ENCODE measurements around the gene EGR1. TPM values are rescaled to one million over a fixed set of nuclear protein-coding genes. Genes with fewer than 3 reads are reported as not detected.
"Not testable (repeated sequence)": the region's sequence is repeated elsewhere in the genome, so short reads cannot be mapped to it uniquely, and the experiment has no call there.

Gene EGR1
- total RNA-seq, 2 experiments from 2014 or later, result 5.7 to 6.2 TPM

GRCh38 chr5:138471052-138471361, 5.7 kb downstream of the EGR1 start:
- H3K4me1 Mint-ChIP-seq (ENCODE audit: low read depth), result peaks cover 26% of the 10 kb centered on the region
- no peaks in the 10 kb centered on the region for H3K27me3 ChIP-seq (ENCODE audit: control insufficient read depth in 1 of 2, insufficient read depth in 2 of 2, low read length in 2 of 2)
- CTCF ChIA-PET, result no interaction called here
- H3K9me3 ChIP-seq (ENCODE audit: control insufficient read depth in 1 of 2, insufficient read depth in 1 of 2, low read length in 2 of 2), result no peaks in the 10 kb centered on the region
- no peak for ATAC-seq (ENCODE audit: poor library complexity)
- H3K36me3 Mint-ChIP-seq (ENCODE audit: low read depth), result peaks cover 12% of the 10 kb centered on the region
- no peaks in the 10 kb centered on the region for H3K9me3 Mint-ChIP-seq
- no peaks in the 10 kb centered on the region for H3K27me3 Mint-ChIP-seq
- no peak overlapping the region for H3K4me3 ChIP-seq (ENCODE audit: low read length)
- peaks cover 9% of the 10 kb centered on the region for H3K36me3 ChIP-seq (ENCODE audit: insufficient read depth, low read length)
- no peak overlapping the region for H3K27ac Mint-ChIP-seq
- peaks cover 22% of the 10 kb centered on the region for H3K4me1 ChIP-seq (ENCODE audit: insufficient read depth, low read length)
- DNase-seq, result no peak
- TF ChIP-seq, protein P1, sequence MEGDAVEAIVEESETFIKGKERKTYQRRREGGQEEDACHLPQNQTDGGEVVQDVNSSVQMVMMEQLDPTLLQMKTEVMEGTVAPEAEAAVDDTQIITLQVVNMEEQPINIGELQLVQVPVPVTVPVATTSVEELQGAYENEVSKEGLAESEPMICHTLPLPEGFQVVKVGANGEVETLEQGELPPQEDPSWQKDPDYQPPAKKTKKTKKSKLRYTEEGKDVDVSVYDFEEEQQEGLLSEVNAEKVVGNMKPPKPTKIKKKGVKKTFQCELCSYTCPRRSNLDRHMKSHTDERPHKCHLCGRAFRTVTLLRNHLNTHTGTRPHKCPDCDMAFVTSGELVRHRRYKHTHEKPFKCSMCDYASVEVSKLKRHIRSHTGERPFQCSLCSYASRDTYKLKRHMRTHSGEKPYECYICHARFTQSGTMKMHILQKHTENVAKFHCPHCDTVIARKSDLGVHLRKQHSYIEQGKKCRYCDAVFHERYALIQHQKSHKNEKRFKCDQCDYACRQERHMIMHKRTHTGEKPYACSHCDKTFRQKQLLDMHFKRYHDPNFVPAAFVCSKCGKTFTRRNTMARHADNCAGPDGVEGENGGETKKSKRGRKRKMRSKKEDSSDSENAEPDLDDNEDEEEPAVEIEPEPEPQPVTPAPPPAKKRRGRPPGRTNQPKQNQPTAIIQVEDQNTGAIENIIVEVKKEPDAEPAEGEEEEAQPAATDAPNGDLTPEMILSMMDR (IDR thresholded peaks at IDR 0.05), result no peak
- H3K4me3 Mint-ChIP-seq, result no peak overlapping the region
- intact Hi-C loops (cut with DNase I, micrococcal nuclease), result no loop called here
- no peak overlapping the region for H3K27ac ChIP-seq (ENCODE audit: low read depth in 1 of 2, low read length in 2 of 2)
- POLR2A ChIA-PET, result no interaction called here

DNA sequence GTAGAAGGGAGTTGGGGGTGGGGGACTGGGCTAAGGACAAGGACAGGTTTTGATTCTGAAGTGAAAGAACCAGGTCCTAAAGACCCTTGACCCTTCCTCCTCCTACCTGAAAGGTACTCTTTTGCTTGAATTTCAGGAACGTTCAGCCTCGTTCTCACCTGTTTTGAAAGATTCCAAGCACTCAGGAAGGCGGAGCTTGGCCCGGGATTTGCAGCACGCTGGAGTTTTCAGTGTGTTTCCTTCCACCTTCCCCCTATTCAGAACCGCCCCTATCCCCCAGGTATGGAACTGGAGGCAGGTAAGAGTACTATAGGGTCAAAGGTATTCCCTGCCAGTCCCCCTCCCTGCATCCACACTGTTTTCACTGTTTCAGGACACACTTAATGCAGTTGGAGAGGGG, 7.1 kb downstream of the EGR1 start:
- intact Hi-C loops (cut with DNase I, micrococcal nuclease), result no loop called here
- ChIA-PET CTCF (no interaction called here), POLR2A (no interaction called here)
- TF ChIP-seq, protein P1 (IDR thresholded peaks at IDR 0.05), result no peak
- no peaks in the 10 kb centered on the region for H3K9me3 ChIP-seq (ENCODE audit: control insufficient read depth in 1 of 2, insufficient read depth in 1 of 2, low read length in 2 of 2)
- H3K27ac ChIP-seq (ENCODE audit: low read depth in 1 of 2, low read length in 2 of 2), result no peak overlapping the region
- H3K4me1 ChIP-seq (ENCODE audit: insufficient read depth, low read length), result peaks cover 9% of the 10 kb centered on the region
- ATAC-seq (ENCODE audit: poor library complexity) (no peak), DNase-seq (no peak)
- H3K27ac Mint-ChIP-seq, result no peak overlapping the region
- H3K4me3 ChIP-seq (ENCODE audit: low read length), result no peak overlapping the region
- no peaks in the 10 kb centered on the region for H3K9me3 Mint-ChIP-seq
- H3K36me3 Mint-ChIP-seq (ENCODE audit: low read depth), result peaks cover 10% of the 10 kb centered on the region
- no peaks in the 10 kb centered on the region for H3K27me3 Mint-ChIP-seq
- no peak overlapping the region for H3K4me3 Mint-ChIP-seq
- H3K36me3 ChIP-seq (ENCODE audit: insufficient read depth, low read length), result peaks cover 4% of the 10 kb centered on the region
- no peaks in the 10 kb centered on the region for H3K27me3 ChIP-seq (ENCODE audit: control insufficient read depth in 1 of 2, insufficient read depth in 2 of 2, low read length in 2 of 2)
- peaks cover 16% of the 10 kb centered on the region for H3K4me1 Mint-ChIP-seq (ENCODE audit: low read depth)

GRCh38 chr5:138473151-138473550, 7.9 kb downstream of the EGR1 start:
- H3K4me3 ChIP-seq (ENCODE audit: low read length); H3K27me3 ChIP-seq (ENCODE audit: control insufficient read depth in 1 of 2, insufficient read depth in 2 of 2, low read length in 2 of 2); H3K4me1 ChIP-seq (ENCODE audit: insufficient read depth, low read length); ATAC-seq (ENCODE audit: poor library complexity); H3K27ac Mint-ChIP-seq; H3K36me3 Mint-ChIP-seq (ENCODE audit: low read depth); H3K27me3 Mint-ChIP-seq; H3K36me3 ChIP-seq (ENCODE audit: insufficient read depth, low read length); intact Hi-C loops (cut with DNase I, micrococcal nuclease); POLR2A ChIA-PET; H3K27ac ChIP-seq (ENCODE audit: low read depth in 1 of 2, low read length in 2 of 2); H3K9me3 Mint-ChIP-seq; CTCF ChIA-PET; H3K4me1 Mint-ChIP-seq (ENCODE audit: low read depth); H3K9me3 ChIP-seq (ENCODE audit: control insufficient read depth in 1 of 2, insufficient read depth in 1 of 2, low read length in 2 of 2); H3K4me3 Mint-ChIP-seq; DNase-seq: not testable (repeated sequence)

- ChIA-PET POLR2A (no interaction called here), CTCF (no interaction called here)
- Histone ChIP-seq H3K4me1 (ENCODE audit: insufficient read depth, low read length) (no peaks in the 10 kb centered on the region), H3K9me3 (ENCODE audit: control insufficient read depth in 1 of 2, insufficient read depth in 1 of 2, low read length in 2 of 2) (no peaks in the 10 kb centered on the region), H3K4me3 (ENCODE audit: low read length) (no peak overlapping the region), H3K27ac (ENCODE audit: low read depth in 1 of 2, low read length in 2 of 2) (no peak overlapping the region), H3K36me3 (ENCODE audit: insufficient read depth, low read length) (no peaks in the 10 kb centered on the region), H3K27me3 (ENCODE audit: control insufficient read depth in 1 of 2, insufficient read depth in 2 of 2, low read length in 2 of 2) (no peaks in the 10 kb centered on the region)
- DNase-seq, result no peak
- ATAC-seq (ENCODE audit: poor library complexity), result no peak
- Mint-ChIP-seq H3K27me3 (no peaks in the 10 kb centered on the region), H3K9me3 (no peaks in the 10 kb centered on the region), H3K4me1 (ENCODE audit: low read depth) (no peaks in the 10 kb centered on the region), H3K27ac (no peak overlapping the region), H3K4me3 (no peak overlapping the region), H3K36me3 (ENCODE audit: low read depth) (no peaks in the 10 kb centered on the region)
- intact Hi-C loops (cut with DNase I, micrococcal nuclease), result no loop called here
- TF ChIP-seq, protein P1 (IDR thresholded peaks at IDR 0.05), result no peak
Measured at GRCh38 chr5:138476918-138477317, 11.6 kb downstream of the EGR1 start.

Measured in CD4-positive, alpha-beta T cell (primary cell).